Lower leg skin (tissue), 3 donors: ENCODE results near the gene CEP295NL.

Experiments
- POLR2A ChIP-seq, 2 donors: fragments of 450-650 bp; IDR thresholded peaks; one replicate each; pipeline ENCODE4 v1.6.1; 2016 to 2017; ENCODE audit warnings: antibody characterized with exemption in 2 of 2, mild to moderate bottlenecking in 1 of 2, moderate library complexity in 1 of 2
- TF ChIP-seq, protein P1 (sequence below), 3 donors: fragments of 450-650 bp; IDR thresholded peaks; one replicate each; pipeline ENCODE4 v1.5.1; 2016; ENCODE audit warnings: antibody characterized with exemption in 3 of 3, mild to moderate bottlenecking in 3 of 3, moderate library complexity in 2 of 3

- TF ChIP-seq, protein P1, sequence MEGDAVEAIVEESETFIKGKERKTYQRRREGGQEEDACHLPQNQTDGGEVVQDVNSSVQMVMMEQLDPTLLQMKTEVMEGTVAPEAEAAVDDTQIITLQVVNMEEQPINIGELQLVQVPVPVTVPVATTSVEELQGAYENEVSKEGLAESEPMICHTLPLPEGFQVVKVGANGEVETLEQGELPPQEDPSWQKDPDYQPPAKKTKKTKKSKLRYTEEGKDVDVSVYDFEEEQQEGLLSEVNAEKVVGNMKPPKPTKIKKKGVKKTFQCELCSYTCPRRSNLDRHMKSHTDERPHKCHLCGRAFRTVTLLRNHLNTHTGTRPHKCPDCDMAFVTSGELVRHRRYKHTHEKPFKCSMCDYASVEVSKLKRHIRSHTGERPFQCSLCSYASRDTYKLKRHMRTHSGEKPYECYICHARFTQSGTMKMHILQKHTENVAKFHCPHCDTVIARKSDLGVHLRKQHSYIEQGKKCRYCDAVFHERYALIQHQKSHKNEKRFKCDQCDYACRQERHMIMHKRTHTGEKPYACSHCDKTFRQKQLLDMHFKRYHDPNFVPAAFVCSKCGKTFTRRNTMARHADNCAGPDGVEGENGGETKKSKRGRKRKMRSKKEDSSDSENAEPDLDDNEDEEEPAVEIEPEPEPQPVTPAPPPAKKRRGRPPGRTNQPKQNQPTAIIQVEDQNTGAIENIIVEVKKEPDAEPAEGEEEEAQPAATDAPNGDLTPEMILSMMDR (IDR thresholded peaks at IDR 0.05) = no peak
- TF ChIP-seq POLR2A (IDR thresholded peaks at IDR 0.05) = no peak
These were observed 27.1 kb upstream of the CEP295NL start for GRCh38 chr17:78929908-78930775.
